ENCODE data around the gene LHFPL3.

LHFPL3 gene

GRCh38 chr7:104839842-104840241 is 511.4 kb downstream of the LHFPL3 start:
- no peaks in the 10 kb centered on the region for H3K79me1 ChIP-seq (ENCODE audit: low read depth, low read length)
- H3K4me2 ChIP-seq (ENCODE audit: insufficient read depth, low read length, poor library complexity, severe bottlenecking): no peak overlapping the region
- H4K91ac ChIP-seq (ENCODE audit: low read depth, low read length, poor library complexity): no peak overlapping the region
- no peak overlapping the region for H3K18ac ChIP-seq (ENCODE audit: low read length)
- no peak overlapping the region for H3K14ac ChIP-seq (ENCODE audit: low read length)
- no peaks in the 10 kb centered on the region for H3K27me3 ChIP-seq (ENCODE audit: control insufficient read depth in 3 of 3, insufficient read depth in 3 of 3, low read depth in 1 of 3, low read length in 3 of 3)
- DNase-seq (ENCODE audit: low spot score): no peak
- no peak overlapping the region for H2AFZ ChIP-seq (ENCODE audit: low read length)
- no peak overlapping the region for H2BK12ac ChIP-seq (ENCODE audit: low read length)
- no peak overlapping the region for H3K23ac ChIP-seq (ENCODE audit: low read depth, low read length, poor library complexity)
- no peak overlapping the region for H2BK120ac ChIP-seq (ENCODE audit: low read depth, low read length)
- H3K27ac ChIP-seq (replicated peaks; ENCODE audit: low read length): no peak overlapping the region
- no peaks in the 10 kb centered on the region for H3K36me3 ChIP-seq (replicated peaks in 1 of 2; ENCODE audit: control insufficient read depth in 2 of 2, insufficient read depth in 2 of 2, low read length in 2 of 2)
- H3K4ac ChIP-seq (ENCODE audit: low read length): no peak overlapping the region
- no peak overlapping the region for H4K8ac ChIP-seq (ENCODE audit: low read depth, low read length)
- H2BK15ac ChIP-seq (ENCODE audit: low read length): no peak overlapping the region
- no peak overlapping the region for H3K4me3 ChIP-seq (ENCODE audit: low read length in 2 of 2)
- H3K4me1 ChIP-seq (ENCODE audit: control insufficient read depth in 2 of 2, insufficient read depth in 1 of 2, low read depth in 1 of 2, low read length in 2 of 2): peaks cover 0 to 6% of the 10 kb centered on the region in 2 donors
- H3K9me3 ChIP-seq (replicated peaks in 1 of 2; ENCODE audit: control insufficient read depth in 2 of 2, insufficient read depth in 1 of 2, low read depth in 1 of 2, low read length in 2 of 2): no peaks in the 10 kb centered on the region
- no peak overlapping the region for H3K9ac ChIP-seq (ENCODE audit: low read depth, low read length, poor library complexity)
- no peak overlapping the region for H2AK5ac ChIP-seq (ENCODE audit: low read depth, low read length)
- H2BK5ac ChIP-seq (ENCODE audit: low read length): no peak overlapping the region

GRCh38 chr7:104841798-104842197 is 513.4 kb downstream of the LHFPL3 start:
- Histone ChIP-seq H3K18ac (ENCODE audit: low read length) (no peak overlapping the region), H2BK5ac (ENCODE audit: low read length) (no peak overlapping the region), H4K91ac (ENCODE audit: low read depth, low read length, poor library complexity) (no peak overlapping the region)

GRCh38 chr7:104843198-104843597 is 514.8 kb downstream of the LHFPL3 start:
- Histone ChIP-seq H3K36me3 (replicated peaks in 1 of 2; ENCODE audit: control insufficient read depth in 2 of 2, insufficient read depth in 2 of 2, low read length in 2 of 2) (no peaks in the 10 kb centered on the region), H3K27ac (replicated peaks; ENCODE audit: low read length) (no peak overlapping the region), H2BK5ac (ENCODE audit: low read length) (no peak overlapping the region), H2BK120ac (ENCODE audit: low read depth, low read length) (no peak overlapping the region), H3K4me3 (ENCODE audit: low read length in 2 of 2) (no peak overlapping the region), H3K23ac (ENCODE audit: low read depth, low read length, poor library complexity) (no peak overlapping the region), H4K8ac (ENCODE audit: low read depth, low read length) (no peak overlapping the region), H3K79me1 (ENCODE audit: low read depth, low read length) (no peaks in the 10 kb centered on the region), H2BK15ac (ENCODE audit: low read length) (no peak overlapping the region), H4K91ac (ENCODE audit: low read depth, low read length, poor library complexity) (no peak overlapping the region), H3K4me2 (ENCODE audit: insufficient read depth, low read length, poor library complexity, severe bottlenecking) (no peak overlapping the region), H3K18ac (ENCODE audit: low read length) (no peak overlapping the region), H3K4me1 (ENCODE audit: control insufficient read depth in 2 of 2, insufficient read depth in 1 of 2, low read depth in 1 of 2, low read length in 2 of 2) (peaks cover 0 to 6% of the 10 kb centered on the region in 2 donors), H2AFZ (ENCODE audit: low read length) (no peak overlapping the region), H2BK12ac (ENCODE audit: low read length) (no peak overlapping the region), H3K27me3 (ENCODE audit: control insufficient read depth in 3 of 3, insufficient read depth in 3 of 3, low read depth in 1 of 3, low read length in 3 of 3) (no peaks in the 10 kb centered on the region), H3K9ac (ENCODE audit: low read depth, low read length, poor library complexity) (no peak overlapping the region), H3K4ac (ENCODE audit: low read length) (no peak overlapping the region), H3K9me3 (replicated peaks in 1 of 2; ENCODE audit: control insufficient read depth in 2 of 2, insufficient read depth in 1 of 2, low read depth in 1 of 2, low read length in 2 of 2) (no peaks in the 10 kb centered on the region), H3K14ac (ENCODE audit: low read length) (no peak overlapping the region), H2AK5ac (ENCODE audit: low read depth, low read length) (no peak overlapping the region)
- no CpG with 5 or more reads among the region's 5 CpGs for WGBS, 2 donors (ENCODE audit: extremely low coverage in 2 of 2, insufficient read length in 2 of 2, insufficient replicate concordance in 1 of 2)
- no peak for DNase-seq (ENCODE audit: low spot score)

More at GRCh38 chr7:104841798-104842197, 513.4 kb downstream of the LHFPL3 start:
- H2BK15ac ChIP-seq (ENCODE audit: low read length): no peak overlapping the region
- H2BK12ac ChIP-seq (ENCODE audit: low read length): no peak overlapping the region
- no peak overlapping the region for H3K27ac ChIP-seq (replicated peaks; ENCODE audit: low read length)
- no peak for DNase-seq (ENCODE audit: low spot score)
- no peak overlapping the region for H3K23ac ChIP-seq (ENCODE audit: low read depth, low read length, poor library complexity)
- no peak overlapping the region for H2BK120ac ChIP-seq (ENCODE audit: low read depth, low read length)
- H4K8ac ChIP-seq (ENCODE audit: low read depth, low read length): no peak overlapping the region
- H3K9me3 ChIP-seq (replicated peaks in 1 of 2; ENCODE audit: control insufficient read depth in 2 of 2, insufficient read depth in 1 of 2, low read depth in 1 of 2, low read length in 2 of 2): no peaks in the 10 kb centered on the region
- H3K36me3 ChIP-seq (replicated peaks in 1 of 2; ENCODE audit: control insufficient read depth in 2 of 2, insufficient read depth in 2 of 2, low read length in 2 of 2): no peaks in the 10 kb centered on the region
- peaks cover 0 to 6% of the 10 kb centered on the region in 2 donors for H3K4me1 ChIP-seq (ENCODE audit: control insufficient read depth in 2 of 2, insufficient read depth in 1 of 2, low read depth in 1 of 2, low read length in 2 of 2)
- no peak overlapping the region for H3K14ac ChIP-seq (ENCODE audit: low read length)
- no CpG with 5 or more reads among the region's 1 CpG for WGBS, 2 donors (ENCODE audit: extremely low coverage in 2 of 2, insufficient read length in 2 of 2, insufficient replicate concordance in 1 of 2)
- no peak overlapping the region for H2AK5ac ChIP-seq (ENCODE audit: low read depth, low read length)
- no peaks in the 10 kb centered on the region for H3K79me1 ChIP-seq (ENCODE audit: low read depth, low read length)
- H3K27me3 ChIP-seq (ENCODE audit: control insufficient read depth in 3 of 3, insufficient read depth in 3 of 3, low read depth in 1 of 3, low read length in 3 of 3): no peaks in the 10 kb centered on the region
- no peak overlapping the region for H3K4me3 ChIP-seq (ENCODE audit: low read length in 2 of 2)
- peak overlapping the region; percentile 74 for H2AFZ ChIP-seq (ENCODE audit: low read length)
- H3K4me2 ChIP-seq (ENCODE audit: insufficient read depth, low read length, poor library complexity, severe bottlenecking): no peak overlapping the region
- H3K4ac ChIP-seq (ENCODE audit: low read length): no peak overlapping the region
- no peak overlapping the region for H3K9ac ChIP-seq (ENCODE audit: low read depth, low read length, poor library complexity)

GRCh38 chr7:104845557-104845956 is 517.2 kb downstream of the LHFPL3 start:
- Histone ChIP-seq H3K4ac (ENCODE audit: low read length) (no peak overlapping the region), H2AK5ac (ENCODE audit: low read depth, low read length) (no peak overlapping the region), H3K36me3 (replicated peaks in 1 of 2; ENCODE audit: control insufficient read depth in 2 of 2, insufficient read depth in 2 of 2, low read length in 2 of 2) (no peaks in the 10 kb centered on the region), H2BK5ac (ENCODE audit: low read length) (no peak overlapping the region), H3K79me1 (ENCODE audit: low read depth, low read length) (no peaks in the 10 kb centered on the region), H2BK15ac (ENCODE audit: low read length) (no peak overlapping the region), H3K4me1 (ENCODE audit: control insufficient read depth in 2 of 2, insufficient read depth in 1 of 2, low read depth in 1 of 2, low read length in 2 of 2) (peaks cover 0 to 6% of the 10 kb centered on the region in 2 donors), H3K4me3 (ENCODE audit: low read length in 2 of 2) (no peak overlapping the region), H3K27me3 (ENCODE audit: control insufficient read depth in 3 of 3, insufficient read depth in 3 of 3, low read depth in 1 of 3, low read length in 3 of 3) (no peaks in the 10 kb centered on the region), H2BK120ac (ENCODE audit: low read depth, low read length) (no peak overlapping the region), H3K4me2 (ENCODE audit: insufficient read depth, low read length, poor library complexity, severe bottlenecking) (no peak overlapping the region), H3K23ac (ENCODE audit: low read depth, low read length, poor library complexity) (no peak overlapping the region), H4K91ac (ENCODE audit: low read depth, low read length, poor library complexity) (no peak overlapping the region), H4K8ac (ENCODE audit: low read depth, low read length) (no peak overlapping the region), H3K9ac (ENCODE audit: low read depth, low read length, poor library complexity) (no peak overlapping the region), H3K27ac (replicated peaks; ENCODE audit: low read length) (no peak overlapping the region), H3K18ac (ENCODE audit: low read length) (no peak overlapping the region), H3K9me3 (replicated peaks in 1 of 2; ENCODE audit: control insufficient read depth in 2 of 2, insufficient read depth in 1 of 2, low read depth in 1 of 2, low read length in 2 of 2) (no peaks in the 10 kb centered on the region), H2BK12ac (ENCODE audit: low read length) (no peak overlapping the region), H3K14ac (ENCODE audit: low read length) (no peak overlapping the region), H2AFZ (ENCODE audit: low read length) (peak overlapping the region; percentile 37)
- no peak for DNase-seq (ENCODE audit: low spot score)
- no CpG with 5 or more reads among the region's 5 CpGs for WGBS, 2 donors (ENCODE audit: extremely low coverage in 2 of 2, insufficient read length in 2 of 2, insufficient replicate concordance in 1 of 2)

All from neuronal stem cell (in vitro differentiated cells).